ENCODE measurements around the gene PAX8. TPM values are rescaled to one million over a fixed set of nuclear protein-coding genes. Genes with fewer than 3 reads are reported as not detected.

The PAX8 gene
- total and polyA plus RNA-seq, 2 of the 13 experiments (the other 11 are each of a cell fraction or from before 2014, with no cell fraction given) = 1.5 to 8.8 TPM

GRCh38 chr2:113219889-113220641 lies 58.7 kb downstream of the PAX8 start (continued):
- TF ChIP-seq DMTF1 (CRISPR knock-in tag; IDR thresholded peaks at IDR 0.05) = no peak
- TF ChIP-seq ZNF407 (CRISPR knock-in tag; IDR thresholded peaks at IDR 0.05; ENCODE audit: not compliant biosample characterization) = no peak
- TF ChIP-seq ZNF775 (CRISPR knock-in tag; IDR thresholded peaks at IDR 0.05; ENCODE audit: borderline replicate concordance) = no peak
- TF ChIP-seq ZNF138 (CRISPR knock-in tag; IDR thresholded peaks at IDR 0.05; ENCODE audit: low read depth) = no peak
- TF ChIP-seq FUBP1 (CRISPR knock-in tag; IDR thresholded peaks at IDR 0.05; ENCODE audit: borderline replicate concordance) = no peak
- no peak for TF ChIP-seq ZNF180 (CRISPR knock-in tag; IDR thresholded peaks at IDR 0.05; ENCODE audit: borderline replicate concordance, low read depth)
- no peak for TF ChIP-seq ATRX (CRISPR knock-in tag; IDR thresholded peaks at IDR 0.05; ENCODE audit: borderline replicate concordance)
- TF ChIP-seq ZBTB49 (CRISPR knock-in tag; IDR thresholded peaks at IDR 0.05; ENCODE audit: borderline replicate concordance) = no peak
- TF ChIP-seq SPEN (CRISPR knock-in tag; IDR thresholded peaks at IDR 0.05; ENCODE audit: low read depth) = no peak; the same call in 1 of the 2 replicates
- TF ChIP-seq PHF8 (CRISPR knock-in tag; IDR thresholded peaks at IDR 0.05) = peak; percentile 65
- no peak for TF ChIP-seq SKI (IDR thresholded peaks at IDR 0.05; ENCODE audit: partially characterized antibody)
